HEK293 (cell line): ENCODE measurements around the gene TAS2R40.

ENCODE experiments used
- CTCF ChIA-PET: fragments of 350-600 bp; formaldehyde crosslinking; extraction: SDS; loops from one replicate; lab custom pipeline; 2021; ENCODE audit warnings: antibody characterized with exemption; lab: Yijun Ruan, JAX
- POLR2A ChIA-PET: fragments of 300-600 bp; formaldehyde crosslinking; extraction: SDS; loops from one replicate; lab custom pipeline; 2020; ENCODE audit warnings: antibody characterized with exemption, inconsistent platforms; lab: Yijun Ruan, JAX
- H3K27ac ChIP-seq: fragments of 200-500 bp; sonication (Bioruptor generic); 2 replicates; pipeline ENCODE4 v1.5.1; 2014; ENCODE audit warnings: low read depth, low read length, control low read depth, inconsistent platforms; ENCODE audit errors: extremely low read depth
- H3K36me3 ChIP-seq, 2 experiments: fragments of 200-500 bp in 1 of 2; sonication (Bioruptor generic) in 1 of 2; 1 replicate in 1 of 2; 2 replicates in 1 of 2; pipeline ENCODE4 v1.5.1; 2014 to 2017; ENCODE audit warnings: inconsistent platforms in 2 of 2, low read length in 2 of 2; ENCODE audit not compliant: control insufficient read depth in 2 of 2, insufficient read depth in 1 of 2
- H3K4me1 ChIP-seq: fragments of 200-500 bp; sonication (Bioruptor generic); 2 replicates; pipeline ENCODE4 v1.5.1; 2014; ENCODE audit warnings: mild to moderate bottlenecking, low read length, inconsistent platforms; ENCODE audit not compliant: control insufficient read depth, insufficient read depth
- H3K4me3 ChIP-seq: 2 replicates; pipeline ENCODE4 v1.5.1; 2011; ENCODE audit warnings: low read depth, mild to moderate bottlenecking, control low read depth, low read length, moderate library complexity
- H3K9me3 ChIP-seq: fragments of 200-500 bp; sonication (Bioruptor generic); 2 replicates; pipeline ENCODE4 v1.5.1; 2014; ENCODE audit warnings: low read depth, low read length, inconsistent platforms; ENCODE audit not compliant: control insufficient read depth, insufficient read depth
- BCL6B ChIP-seq: fragments of 450-650 bp; formaldehyde crosslinking; IDR thresholded peaks from 2 replicates; pipeline ENCODE4 v1.5.1; 2017; ENCODE audit warnings: missing biosample characterization, missing genetic modification characterization
- FEZF1 ChIP-seq: fragments of 450-650 bp; formaldehyde crosslinking; IDR thresholded peaks from 2 replicates; pipeline ENCODE4 v1.5.1; 2016; ENCODE audit warnings: missing biosample characterization, missing genetic modification characterization
- HOXD13 ChIP-seq: sonication (generic); formaldehyde crosslinking; IDR thresholded peaks from 2 replicates; pipeline ENCODE4 v1.8.0; 2022; ENCODE audit warnings: missing genetic modification reagents, borderline replicate concordance
- KLF8 ChIP-seq: fragments of 450-650 bp; formaldehyde crosslinking; IDR thresholded peaks from 2 replicates; pipeline ENCODE4 v1.5.1; 2016; ENCODE audit warnings: missing biosample characterization, missing genetic modification characterization
- TSHZ1 ChIP-seq: fragments of 450-650 bp; formaldehyde crosslinking; IDR thresholded peaks from 2 replicates; pipeline ENCODE4 v1.5.1; 2016; ENCODE audit warnings: missing biosample characterization, missing genetic modification characterization, borderline replicate concordance
- WT1 ChIP-seq: fragments of 450-650 bp; formaldehyde crosslinking; IDR thresholded peaks from 2 replicates; pipeline ENCODE4 v1.5.1; 2016; ENCODE audit warnings: missing biosample characterization, missing genetic modification characterization
- ZEB2 ChIP-seq: fragments of 450-650 bp; formaldehyde crosslinking; IDR thresholded peaks from 2 replicates; pipeline ENCODE4 v1.5.1; 2016; ENCODE audit warnings: missing biosample characterization, missing genetic modification characterization
- ZFP69B ChIP-seq: fragments of 450-650 bp; formaldehyde crosslinking; IDR thresholded peaks from 2 replicates; pipeline ENCODE4 v1.5.1; 2016; ENCODE audit warnings: missing biosample characterization, missing genetic modification characterization
- ZNF140 ChIP-seq: fragments of 450-650 bp; formaldehyde crosslinking; IDR thresholded peaks from 2 replicates; pipeline ENCODE4 v1.5.1; 2016; ENCODE audit warnings: missing biosample characterization, missing genetic modification characterization
- ZNF157 ChIP-seq: fragments of 450-650 bp; formaldehyde crosslinking; IDR thresholded peaks from 2 replicates; pipeline ENCODE4 v1.5.1; 2016; ENCODE audit warnings: missing biosample characterization, missing genetic modification characterization
- ZNF16 ChIP-seq: fragments of 450-650 bp; formaldehyde crosslinking; IDR thresholded peaks from 2 replicates; pipeline ENCODE4 v1.5.1; 2016; ENCODE audit warnings: low read depth, missing biosample characterization, missing genetic modification characterization
- ZNF24 ChIP-seq: fragments of 450-650 bp; formaldehyde crosslinking; IDR thresholded peaks from 2 replicates; pipeline ENCODE4 v1.5.1; 2016; ENCODE audit warnings: missing biosample characterization, missing genetic modification characterization
- ZNF513 ChIP-seq: fragments of 450-650 bp; IDR thresholded peaks from 2 replicates; pipeline ENCODE4 v1.5.1; 2018; ENCODE audit warnings: missing biosample characterization, missing genetic modification characterization
- ZNF514 ChIP-seq: fragments of 450-650 bp; formaldehyde crosslinking; IDR thresholded peaks from 2 replicates; pipeline ENCODE4 v1.5.1; 2016; ENCODE audit warnings: missing biosample characterization, missing genetic modification characterization
- ZNF600 ChIP-seq: fragments of 450-650 bp; formaldehyde crosslinking; IDR thresholded peaks from 2 replicates; pipeline ENCODE4 v1.5.1; 2016; ENCODE audit warnings: missing biosample characterization, missing genetic modification characterization
- ZNF621 ChIP-seq: fragments of 450-650 bp; formaldehyde crosslinking; IDR thresholded peaks from 2 replicates; pipeline ENCODE4 v1.5.1; 2017; ENCODE audit warnings: missing biosample characterization, missing genetic modification characterization
- ZNF645 ChIP-seq: fragments of 450-650 bp; formaldehyde crosslinking; IDR thresholded peaks from 2 replicates; pipeline ENCODE4; 2016; ENCODE audit warnings: missing biosample characterization, missing genetic modification characterization
- ZXDB ChIP-seq: fragments of 450-650 bp; formaldehyde crosslinking; IDR thresholded peaks from 2 replicates; pipeline ENCODE4 v1.5.1; 2016; ENCODE audit warnings: missing biosample characterization, missing genetic modification characterization
- TF ChIP-seq, protein P1 (sequence below): fragments of 450-650 bp; formaldehyde crosslinking; IDR thresholded peaks from 2 replicates; pipeline ENCODE4 v1.5.1; 2016; ENCODE audit warnings: missing biosample characterization, missing genetic modification characterization
- TF ChIP-seq, protein P2 (sequence below): fragments of 450-650 bp; formaldehyde crosslinking; IDR thresholded peaks from 2 replicates; pipeline ENCODE4 v1.5.1; 2017; ENCODE audit warnings: missing biosample characterization, missing genetic modification characterization

Gene TAS2R40

DNA sequence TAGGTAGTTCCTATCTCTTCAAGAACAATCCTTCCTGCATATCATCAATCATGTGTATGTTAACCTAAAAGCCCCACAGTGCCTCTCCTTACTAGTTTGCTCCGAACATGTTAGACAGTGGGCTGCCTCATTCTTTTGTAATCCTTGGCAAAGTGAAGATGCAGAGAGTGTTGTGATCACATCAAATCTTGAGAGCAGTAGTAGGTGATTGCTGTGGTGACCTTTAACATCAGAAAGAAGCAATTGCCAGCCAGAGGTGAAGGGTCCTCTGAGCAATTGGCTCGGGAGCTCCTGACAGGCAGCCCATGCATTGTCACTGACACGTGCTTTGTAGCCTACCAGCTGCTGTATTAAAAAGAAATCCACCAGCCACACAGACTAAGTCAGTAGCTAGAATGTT is 21.8 kb downstream of the TAS2R40 start:
- Histone ChIP-seq H3K4me3 (no peak overlapping the region), H3K9me3 (no peaks in the 10 kb centered on the region), H3K36me3 (no peaks in the 10 kb centered on the region), H3K27ac (no peak overlapping the region), H3K4me1 (no peaks in the 10 kb centered on the region)
- ChIA-PET POLR2A (interaction anchor here (1.4 kb wide), 1 partner anchor 19 kb away, joined by 4 read pairs; the partner anchor contains the start of gene GSTK1), CTCF (interaction anchor here (0.6 kb wide), 2 partner anchors 204 to 1379 kb away, joined by 3 to 5 read pairs; no protein-coding TSS in a partner anchor)
- TF ChIP-seq ZNF157 (tag by site-specific recombination) (no peak), ZNF600 (tag by site-specific recombination) (no peak), HOXD13 (CRISPR knock-in tag) (no peak)

DNA sequence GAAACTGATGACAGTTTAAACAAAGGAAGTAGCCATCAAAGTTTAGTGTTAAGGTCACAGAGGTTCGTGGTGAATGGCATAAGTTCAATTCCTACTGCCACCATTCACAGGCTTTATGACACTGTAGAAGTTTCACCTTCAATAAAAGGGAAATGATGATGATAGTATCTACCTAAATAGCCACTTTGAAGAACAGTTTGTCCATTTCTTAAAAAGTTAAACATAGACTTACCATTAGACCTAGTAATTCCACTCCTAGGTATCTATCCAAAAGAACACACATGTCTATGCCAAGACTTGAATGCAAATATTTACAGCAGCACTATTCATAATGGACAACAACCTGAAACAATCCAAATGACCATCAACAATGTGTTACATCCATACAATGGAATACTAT is 22.5 kb downstream of the TAS2R40 start:
- H3K36me3 ChIP-seq, result no peaks in the 10 kb centered on the region
- TF ChIP-seq ZEB2 (tag by site-specific recombination) (no peak), ZNF140 (no peak), ZNF24 (tag by site-specific recombination) (no peak), KLF8 (no peak), ZNF514 (tag by site-specific recombination) (no peak), ZFP69B (no peak), ZNF513 (tag by site-specific recombination) (no peak), BCL6B (tag by site-specific recombination) (no peak), ZXDB (tag by site-specific recombination) (no peak), ZNF645 (tag by site-specific recombination) (no peak), FEZF1 (tag by site-specific recombination) (no peak)
- TF ChIP-seq, protein P1, sequence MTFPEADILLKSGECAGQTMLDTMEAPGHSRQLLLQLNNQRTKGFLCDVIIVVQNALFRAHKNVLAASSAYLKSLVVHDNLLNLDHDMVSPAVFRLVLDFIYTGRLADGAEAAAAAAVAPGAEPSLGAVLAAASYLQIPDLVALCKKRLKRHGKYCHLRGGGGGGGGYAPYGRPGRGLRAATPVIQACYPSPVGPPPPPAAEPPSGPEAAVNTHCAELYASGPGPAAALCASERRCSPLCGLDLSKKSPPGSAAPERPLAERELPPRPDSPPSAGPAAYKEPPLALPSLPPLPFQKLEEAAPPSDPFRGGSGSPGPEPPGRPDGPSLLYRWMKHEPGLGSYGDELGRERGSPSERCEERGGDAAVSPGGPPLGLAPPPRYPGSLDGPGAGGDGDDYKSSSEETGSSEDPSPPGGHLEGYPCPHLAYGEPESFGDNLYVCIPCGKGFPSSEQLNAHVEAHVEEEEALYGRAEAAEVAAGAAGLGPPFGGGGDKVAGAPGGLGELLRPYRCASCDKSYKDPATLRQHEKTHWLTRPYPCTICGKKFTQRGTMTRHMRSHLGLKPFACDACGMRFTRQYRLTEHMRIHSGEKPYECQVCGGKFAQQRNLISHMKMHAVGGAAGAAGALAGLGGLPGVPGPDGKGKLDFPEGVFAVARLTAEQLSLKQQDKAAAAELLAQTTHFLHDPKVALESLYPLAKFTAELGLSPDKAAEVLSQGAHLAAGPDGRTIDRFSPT, result no peak
- H3K4me1 ChIP-seq, result no peaks in the 10 kb centered on the region
- no peaks in the 10 kb centered on the region for H3K9me3 ChIP-seq
- ChIA-PET POLR2A (no interaction called here), CTCF (no interaction called here)
- H3K4me3 ChIP-seq, result no peak overlapping the region
- no peak overlapping the region for H3K27ac ChIP-seq

GRCh38 chr7:143245123-143245522 is 23.3 kb downstream of the TAS2R40 start:
- Histone ChIP-seq H3K4me1 (no peaks in the 10 kb centered on the region), H3K9me3 (no peaks in the 10 kb centered on the region), H3K4me3 (no peak overlapping the region), H3K27ac (no peak overlapping the region), H3K36me3 (no peaks in the 10 kb centered on the region)
- ChIA-PET CTCF (interaction anchor here (0.8 kb wide), 1 partner anchor 60 kb away, joined by 6 read pairs; no protein-coding TSS in a partner anchor), POLR2A (no interaction called here)
- TF ChIP-seq, protein P2, sequence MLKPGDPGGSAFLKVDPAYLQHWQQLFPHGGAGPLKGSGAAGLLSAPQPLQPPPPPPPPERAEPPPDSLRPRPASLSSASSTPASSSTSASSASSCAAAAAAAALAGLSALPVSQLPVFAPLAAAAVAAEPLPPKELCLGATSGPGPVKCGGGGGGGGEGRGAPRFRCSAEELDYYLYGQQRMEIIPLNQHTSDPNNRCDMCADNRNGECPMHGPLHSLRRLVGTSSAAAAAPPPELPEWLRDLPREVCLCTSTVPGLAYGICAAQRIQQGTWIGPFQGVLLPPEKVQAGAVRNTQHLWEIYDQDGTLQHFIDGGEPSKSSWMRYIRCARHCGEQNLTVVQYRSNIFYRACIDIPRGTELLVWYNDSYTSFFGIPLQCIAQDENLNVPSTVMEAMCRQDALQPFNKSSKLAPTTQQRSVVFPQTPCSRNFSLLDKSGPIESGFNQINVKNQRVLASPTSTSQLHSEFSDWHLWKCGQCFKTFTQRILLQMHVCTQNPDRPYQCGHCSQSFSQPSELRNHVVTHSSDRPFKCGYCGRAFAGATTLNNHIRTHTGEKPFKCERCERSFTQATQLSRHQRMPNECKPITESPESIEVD, result peak; percentile 67; the same call in 1 of the 2 replicates
- TF ChIP-seq WT1 (tag by site-specific recombination), result no peak
- TF ChIP-seq ZNF16 (tag by site-specific recombination), result no peak
- TF ChIP-seq TSHZ1, result no peak
- TF ChIP-seq ZNF621 (tag by site-specific recombination), result no peak
